ENCODE data around the gene RASGRP3. TPM values are rescaled to one million over a fixed set of nuclear protein-coding genes. Genes with fewer than 3 reads are reported as not detected.

The RASGRP3 gene
- total RNA-seq, 1 experiment from 2014 or later, result 0.59 TPM

- Histone ChIP-seq H3K4me2 (ENCODE audit: low read length) (no peak overlapping the region), H3K27ac (ENCODE audit: low read depth, low read length) (no peak overlapping the region), H3K9me3 (ENCODE audit: control insufficient read depth in 1 of 2, insufficient read depth in 1 of 2, low read depth in 1 of 2, low read length in 2 of 2) (no peaks in the 10 kb centered on the region), H3K9me2 (ENCODE audit: insufficient read depth) (no peaks in the 10 kb centered on the region), H3K9ac (ENCODE audit: low read length) (no peak overlapping the region), H3K4me3 (replicated peaks in 1 of 2; ENCODE audit: low read depth in 1 of 2, low read length in 2 of 2) (no peak overlapping the region), H4K20me1 (ENCODE audit: insufficient read depth) (no peaks in the 10 kb centered on the region), H3K4me1 (ENCODE audit: control insufficient read depth in 1 of 2, insufficient read depth in 2 of 2, low read length in 2 of 2) (no peaks in the 10 kb centered on the region), H3K27me3 (ENCODE audit: insufficient read depth, low read length) (no peaks in the 10 kb centered on the region), H2AFZ (ENCODE audit: low read depth, low read length, poor library complexity, severe bottlenecking) (no peak overlapping the region), H3K79me2 (ENCODE audit: insufficient read depth, low read length) (no peaks in the 10 kb centered on the region), H3K36me3 (ENCODE audit: control insufficient read depth in 1 of 2, insufficient read depth in 2 of 2, low read length in 2 of 2) (no peaks in the 10 kb centered on the region)
- ChIA-PET POLR2A (no interaction called here), RAD21 (ENCODE audit: low non-redundant PET in 1 of 2, low total read pairs in 2 of 2, uncharacterized antibody in 2 of 2, unreplicated experiment in 2 of 2) (no interaction called here), CTCF (no interaction called here)
- no peak for DNase-seq (ENCODE audit: low read depth, low spot score)
- BruUV-seq (replicated peaks), result no TSS peak
- TF ChIP-seq, protein P1, sequence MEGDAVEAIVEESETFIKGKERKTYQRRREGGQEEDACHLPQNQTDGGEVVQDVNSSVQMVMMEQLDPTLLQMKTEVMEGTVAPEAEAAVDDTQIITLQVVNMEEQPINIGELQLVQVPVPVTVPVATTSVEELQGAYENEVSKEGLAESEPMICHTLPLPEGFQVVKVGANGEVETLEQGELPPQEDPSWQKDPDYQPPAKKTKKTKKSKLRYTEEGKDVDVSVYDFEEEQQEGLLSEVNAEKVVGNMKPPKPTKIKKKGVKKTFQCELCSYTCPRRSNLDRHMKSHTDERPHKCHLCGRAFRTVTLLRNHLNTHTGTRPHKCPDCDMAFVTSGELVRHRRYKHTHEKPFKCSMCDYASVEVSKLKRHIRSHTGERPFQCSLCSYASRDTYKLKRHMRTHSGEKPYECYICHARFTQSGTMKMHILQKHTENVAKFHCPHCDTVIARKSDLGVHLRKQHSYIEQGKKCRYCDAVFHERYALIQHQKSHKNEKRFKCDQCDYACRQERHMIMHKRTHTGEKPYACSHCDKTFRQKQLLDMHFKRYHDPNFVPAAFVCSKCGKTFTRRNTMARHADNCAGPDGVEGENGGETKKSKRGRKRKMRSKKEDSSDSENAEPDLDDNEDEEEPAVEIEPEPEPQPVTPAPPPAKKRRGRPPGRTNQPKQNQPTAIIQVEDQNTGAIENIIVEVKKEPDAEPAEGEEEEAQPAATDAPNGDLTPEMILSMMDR (IDR thresholded peaks at IDR 0.05 in 2 of 3, conservative IDR thresholded peaks at IDR 0.05 in 1 of 3; ENCODE audit: borderline replicate concordance in 1 of 3, insufficient read depth in 1 of 3, low read depth in 2 of 3, low read length in 2 of 3), result no peak
- TF ChIP-seq, protein P2, sequence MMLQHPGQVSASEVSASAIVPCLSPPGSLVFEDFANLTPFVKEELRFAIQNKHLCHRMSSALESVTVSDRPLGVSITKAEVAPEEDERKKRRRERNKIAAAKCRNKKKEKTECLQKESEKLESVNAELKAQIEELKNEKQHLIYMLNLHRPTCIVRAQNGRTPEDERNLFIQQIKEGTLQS (IDR thresholded peaks at IDR 0.05), result no peak
- TF ChIP-seq CBX3 (IDR thresholded peaks at IDR 0.05; ENCODE audit: low read depth) (no peak), EGR1 (IDR thresholded peaks at IDR 0.05; ENCODE audit: low read depth) (no peak), SP1 (IDR thresholded peaks at IDR 0.05; ENCODE audit: low read depth) (no peak), SRF (IDR thresholded peaks at IDR 0.05; ENCODE audit: low read depth) (no peak), CEBPB (IDR thresholded peaks at IDR 0.05; ENCODE audit: low read depth) (no peak), RAD21 (IDR thresholded peaks at IDR 0.05; ENCODE audit: low read depth) (no peak), FOSL1 (IDR thresholded peaks at IDR 0.05; ENCODE audit: low read depth) (no peak), TCF7L2 (IDR thresholded peaks at IDR 0.05; ENCODE audit: borderline replicate concordance, extremely low read depth, insufficient read depth, insufficient read length) (no peak), ELF1 (IDR thresholded peaks at IDR 0.05; ENCODE audit: borderline replicate concordance, low read depth) (no peak)
- ATAC-seq, result no peak
- intact Hi-C loops (cut with micrococcal nuclease), result no loop called here
Observed at GRCh38 chr2:33521791-33522281, 45.4 kb downstream of the RASGRP3 start.

All from HCT116 (cell line).